HL-60/S4 (cell line): ENCODE data around the gene PAQR4.

Experiments
- in situ Hi-C: fragments of 300-500 bp; cut with MboI; formaldehyde crosslinking; loops from 2 replicates; pipeline ENCODE4 v1.14.3; 2022; ENCODE audit warnings: low sequenced_read_pairs

The PAQR4 gene

GRCh38 chr16:2977440-2977839, 8.3 kb downstream of the PAQR4 start:
- in situ Hi-C loops = no loop called here

GRCh38 chr16:2979669-2980226, 10.6 kb downstream of the PAQR4 start:
- in situ Hi-C loops = no loop called here

- in situ Hi-C loops = no loop called here
Measured at GRCh38 chr16:2980227-2981176, 11.4 kb downstream of the PAQR4 start, which contains the start of gene PKMYT1. PKMYT1 (minus strand) TSS chr16:2980446; CDS start chr16:2979657, 789 bp downstream.

GRCh38 chr16:2981177-2981898, 12.2 kb downstream of the PAQR4 start:
- in situ Hi-C loops = no loop called here

GRCh38 chr16:2981899-2982250, 12.7 kb downstream of the PAQR4 start:
- in situ Hi-C loops = no loop called here

- in situ Hi-C loops = no loop called here
Measured at GRCh38 chr16:2982402-2982801, 13.3 kb downstream of the PAQR4 start.

- in situ Hi-C loops = no loop called here
Measured at GRCh38 chr16:2983706-2984136, 14.6 kb downstream of the PAQR4 start.

GRCh38 chr16:2985462-2985861, 16.3 kb downstream of the PAQR4 start:
- in situ Hi-C loops = no loop called here

GRCh38 chr16:2985893-2986355, 16.8 kb downstream of the PAQR4 start:
- in situ Hi-C loops = no loop called here

- in situ Hi-C loops = no loop called here
Measured at GRCh38 chr16:2986623-2987188, 17.6 kb downstream of the PAQR4 start.

GRCh38 chr16:2987286-2987685, 18.1 kb downstream of the PAQR4 start:
- in situ Hi-C loops = no loop called here

GRCh38 chr16:2987833-2988232, 18.7 kb downstream of the PAQR4 start:
- in situ Hi-C loops = no loop called here

GRCh38 chr16:2988590-2989099, 19.5 kb downstream of the PAQR4 start:
- in situ Hi-C loops = no loop called here

GRCh38 chr16:2990891-2991290, 21.7 kb downstream of the PAQR4 start:
- in situ Hi-C loops = no loop called here

GRCh38 chr16:2991566-2992261, 22.6 kb downstream of the PAQR4 start:
- in situ Hi-C loops = no loop called here

GRCh38 chr16:2992383-2993081, 23.4 kb downstream of the PAQR4 start:
- in situ Hi-C loops = no loop called here

GRCh38 chr16:2996298-2996697, 27.1 kb downstream of the PAQR4 start:
- in situ Hi-C loops = no loop called here

- in situ Hi-C loops = no loop called here
Measured at GRCh38 chr16:2999929-3000328, 30.8 kb downstream of the PAQR4 start.

- in situ Hi-C loops = no loop called here
Measured at GRCh38 chr16:3000540-3000939, 31.4 kb downstream of the PAQR4 start.

- in situ Hi-C loops = no loop called here
Measured at GRCh38 chr16:3001316-3001715, 32.2 kb downstream of the PAQR4 start.
